HUDEP-2 (cell line): ENCODE measurements around the gene ZNF148.
A peak's percentile ranks its signal among the peaks of the same experiment; 100 is the strongest.
"Not testable (repeated sequence)": the region's sequence is repeated elsewhere in the genome, so short reads cannot be mapped to it uniquely, and the experiment has no call there.

Experiments
- DNase-seq, 76 experiments: peaks; one replicate each; lab custom pipeline; 2025; ENCODE audit not compliant: unreplicated experiment in 76 of 76; lab: John Stamatoyannopoulos, UW

The ZNF148 gene

DNA sequence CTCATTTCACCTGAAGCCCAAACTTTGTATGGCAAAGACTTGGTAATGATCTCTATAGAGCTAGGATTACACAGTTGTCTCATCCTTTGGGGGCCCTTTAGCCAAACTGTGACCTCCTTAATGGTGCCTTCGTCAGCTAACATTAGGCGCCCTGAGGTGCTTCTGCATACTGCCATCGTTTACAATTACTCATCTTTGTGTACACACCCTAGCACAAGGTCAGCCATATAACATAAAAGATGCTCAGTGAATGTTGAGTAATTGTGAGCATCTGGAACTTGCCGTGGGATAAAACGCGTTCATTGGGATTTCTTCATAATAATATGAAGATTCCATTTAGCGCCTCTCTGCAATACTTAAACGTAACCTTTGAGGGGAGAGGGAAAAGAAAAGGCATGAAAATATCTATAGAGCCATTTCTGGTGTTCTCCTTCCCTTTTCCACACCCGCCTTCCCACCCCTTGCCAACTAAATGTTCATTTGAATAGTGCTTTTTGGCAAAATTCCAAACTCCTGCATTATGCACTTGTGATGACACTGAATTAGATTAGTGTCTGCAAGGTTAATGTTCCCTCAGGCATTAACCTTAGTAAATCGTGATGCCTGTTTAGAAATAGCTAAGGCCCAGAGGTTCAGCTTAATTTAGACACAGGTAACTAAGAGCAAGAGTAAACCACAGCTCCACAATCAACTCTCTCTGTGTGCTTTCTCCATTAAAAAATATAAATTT, 990 bp upstream of the ZNF148 start:
- DNase-seq = peak in 7 of 76 experiments; percentile 9 to 33 (median 16)

DNA sequence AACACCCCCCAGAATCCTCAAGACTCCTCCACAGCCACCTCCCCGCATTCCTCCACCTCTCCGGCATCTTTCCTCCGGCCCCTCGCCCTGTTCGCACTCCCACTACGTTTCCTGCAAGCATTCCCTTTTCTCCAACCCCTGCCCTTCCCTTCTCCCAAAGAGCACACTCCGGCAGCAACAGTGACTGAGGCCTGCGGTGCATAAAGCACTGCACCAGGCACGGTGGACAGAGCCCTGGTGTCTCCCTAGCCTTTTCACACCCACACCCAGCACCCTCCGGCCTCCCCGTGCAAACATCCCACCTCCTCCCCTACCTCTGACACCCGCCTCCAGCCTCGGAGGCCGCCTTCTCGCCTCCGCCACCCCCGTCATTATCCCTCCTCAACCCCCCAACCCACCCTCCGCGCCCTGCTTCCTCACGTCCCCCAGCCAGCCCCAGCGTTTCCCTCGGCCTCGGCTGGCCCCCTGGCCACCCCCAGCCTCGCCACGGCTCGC, 577 bp downstream of the ZNF148 start:
- peak in 14 of 76 experiments; percentile 4 to 43 (median 20) for DNase-seq

DNA sequence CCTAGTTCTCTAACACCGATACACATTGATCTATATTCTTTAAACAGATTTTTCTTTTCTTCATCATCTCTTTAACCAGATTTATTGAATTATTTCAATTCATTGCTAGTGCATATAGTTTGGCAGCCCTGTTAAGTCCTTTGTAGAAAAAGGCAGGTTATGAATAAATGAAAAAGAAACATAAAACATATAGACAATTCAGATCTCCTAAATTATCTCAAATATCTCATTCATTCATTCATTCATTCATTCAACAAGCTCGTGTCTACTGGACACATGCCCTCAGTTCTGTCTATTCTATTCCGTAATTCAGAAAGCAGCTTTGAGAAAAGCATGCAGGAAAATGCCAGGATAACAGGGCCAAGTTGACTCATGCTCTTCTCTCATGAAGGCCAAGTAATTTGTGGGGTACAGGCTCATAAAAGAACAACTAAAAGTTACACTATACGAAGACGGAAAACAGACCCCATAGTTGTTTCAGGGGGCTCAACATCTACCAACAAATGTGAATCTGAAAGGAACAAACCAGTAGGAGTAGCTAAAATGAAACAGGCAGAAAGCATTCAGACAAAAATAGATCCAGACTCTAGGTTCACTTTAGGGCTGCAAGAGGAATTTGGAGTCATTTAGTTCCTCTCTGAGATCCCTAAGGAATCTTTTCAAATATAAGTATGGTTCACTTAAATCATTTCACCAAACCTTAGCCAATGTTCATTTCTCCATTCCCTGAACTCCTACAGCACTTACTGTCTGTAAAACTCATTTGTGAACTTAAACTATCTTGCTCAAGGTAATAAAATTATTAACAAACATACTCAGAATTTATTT, 7.5 kb downstream of the ZNF148 start:
- DNase-seq = no peak

DNA sequence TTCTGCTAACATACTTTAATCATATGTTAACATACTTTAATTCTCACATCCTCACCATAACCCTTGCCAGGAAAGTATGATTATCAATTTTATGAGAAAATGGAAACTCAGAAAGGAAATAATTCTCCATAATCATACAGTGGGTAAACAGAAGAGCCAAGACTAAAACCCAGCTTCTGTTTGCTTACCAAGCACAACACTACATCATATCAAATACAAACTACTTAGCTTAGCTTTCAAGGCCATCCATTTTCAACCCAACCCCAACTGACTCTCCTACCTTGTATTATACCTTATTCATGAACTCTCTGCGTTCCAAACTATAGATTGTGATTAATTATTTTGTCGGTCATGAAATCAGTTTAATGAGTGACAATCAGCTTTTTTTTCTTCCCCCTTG, 9.0 kb downstream of the ZNF148 start:
- no peak for DNase-seq

DNA sequence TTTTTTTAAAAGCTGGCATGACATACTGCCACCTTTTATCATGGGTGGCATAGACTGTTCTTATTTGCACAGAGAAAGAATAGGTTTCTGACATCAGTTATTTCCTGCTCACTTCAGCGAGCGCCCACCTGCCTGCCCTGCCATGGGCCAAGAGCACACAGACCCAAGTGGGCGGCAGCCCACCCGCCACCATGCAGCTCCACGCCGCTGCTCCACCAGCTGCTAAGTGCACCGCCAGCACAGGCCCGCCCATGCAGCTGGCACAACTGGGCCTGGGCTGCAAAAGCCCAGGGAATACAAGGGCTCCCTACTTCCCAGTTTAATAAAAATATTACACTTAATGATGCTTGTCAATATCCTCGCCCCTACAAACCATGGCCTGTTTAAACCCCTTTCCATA, 15.4 kb downstream of the ZNF148 start:
- no peak for DNase-seq

DNA sequence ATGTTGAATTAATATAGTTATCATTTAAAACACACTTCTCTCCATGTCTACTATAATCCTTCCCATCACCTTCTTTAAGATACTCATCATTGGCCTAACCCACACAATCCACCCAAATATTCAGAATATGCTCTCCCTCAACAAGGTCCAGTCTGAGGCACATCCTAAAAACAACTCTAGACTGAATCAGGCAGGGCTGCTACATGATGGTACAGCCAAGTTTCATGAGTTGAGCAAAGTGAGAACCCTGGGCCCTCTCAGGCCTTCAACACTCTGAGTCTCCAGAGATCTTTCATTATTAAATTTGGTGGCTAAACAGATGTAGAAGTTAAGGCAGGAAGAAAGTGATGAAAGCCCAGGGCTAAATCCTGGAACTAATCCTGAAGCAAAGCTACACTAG, 16.2 kb downstream of the ZNF148 start:
- DNase-seq = no peak

DNA sequence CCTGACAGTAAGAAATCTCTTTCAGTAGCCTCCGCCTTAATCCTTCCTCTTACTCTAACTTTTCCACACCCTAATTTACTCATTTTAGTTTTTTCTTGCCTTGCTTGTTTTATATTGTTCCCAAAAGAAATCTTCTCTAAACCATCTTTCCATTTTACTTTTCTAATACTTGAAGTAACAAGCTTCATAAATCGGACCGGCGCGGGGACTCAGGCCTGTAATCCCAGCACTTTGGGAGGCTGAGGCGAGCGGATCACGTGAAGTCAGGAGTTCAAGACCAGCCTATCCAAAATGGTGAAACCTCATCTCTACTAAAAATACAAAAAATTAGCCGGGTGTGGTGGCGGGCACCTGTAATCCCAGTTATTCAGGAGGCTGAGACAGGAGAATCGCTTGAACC, 17.3 kb downstream of the ZNF148 start:
- DNase-seq = no peak

DNA sequence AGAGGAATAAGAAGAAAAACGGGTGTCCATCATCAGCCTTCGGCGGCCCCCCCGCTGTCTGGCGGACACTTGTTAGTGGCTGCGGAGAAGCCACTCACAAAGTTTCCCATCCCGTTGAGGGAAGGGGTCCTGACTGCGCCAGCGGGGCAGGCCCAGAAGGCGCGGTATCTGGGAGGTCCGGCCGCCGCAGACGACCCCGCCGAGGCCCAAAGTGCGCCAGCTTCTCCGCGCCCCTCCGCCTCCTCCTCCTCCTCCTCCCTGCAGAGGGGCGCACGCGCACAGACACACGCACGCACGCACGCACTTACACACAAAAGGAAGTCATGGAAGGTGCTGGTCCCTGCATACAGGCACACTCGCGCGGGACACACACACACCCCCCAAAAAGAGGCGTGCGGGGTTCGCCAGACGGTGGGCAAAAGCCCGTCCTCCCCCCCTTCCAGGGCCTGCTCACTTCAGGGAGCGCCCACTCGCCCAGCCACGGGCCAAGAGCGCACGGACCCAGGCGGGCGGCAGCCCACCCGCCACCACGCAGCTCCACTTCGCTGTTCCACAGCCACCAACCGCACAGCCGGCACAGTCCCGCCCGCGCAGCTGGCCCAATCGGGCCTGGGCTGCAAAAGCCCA, 18.0 kb downstream of the ZNF148 start:
- peak in 7 of 76 experiments; percentile 3 to 16 (median 8) for DNase-seq

DNA sequence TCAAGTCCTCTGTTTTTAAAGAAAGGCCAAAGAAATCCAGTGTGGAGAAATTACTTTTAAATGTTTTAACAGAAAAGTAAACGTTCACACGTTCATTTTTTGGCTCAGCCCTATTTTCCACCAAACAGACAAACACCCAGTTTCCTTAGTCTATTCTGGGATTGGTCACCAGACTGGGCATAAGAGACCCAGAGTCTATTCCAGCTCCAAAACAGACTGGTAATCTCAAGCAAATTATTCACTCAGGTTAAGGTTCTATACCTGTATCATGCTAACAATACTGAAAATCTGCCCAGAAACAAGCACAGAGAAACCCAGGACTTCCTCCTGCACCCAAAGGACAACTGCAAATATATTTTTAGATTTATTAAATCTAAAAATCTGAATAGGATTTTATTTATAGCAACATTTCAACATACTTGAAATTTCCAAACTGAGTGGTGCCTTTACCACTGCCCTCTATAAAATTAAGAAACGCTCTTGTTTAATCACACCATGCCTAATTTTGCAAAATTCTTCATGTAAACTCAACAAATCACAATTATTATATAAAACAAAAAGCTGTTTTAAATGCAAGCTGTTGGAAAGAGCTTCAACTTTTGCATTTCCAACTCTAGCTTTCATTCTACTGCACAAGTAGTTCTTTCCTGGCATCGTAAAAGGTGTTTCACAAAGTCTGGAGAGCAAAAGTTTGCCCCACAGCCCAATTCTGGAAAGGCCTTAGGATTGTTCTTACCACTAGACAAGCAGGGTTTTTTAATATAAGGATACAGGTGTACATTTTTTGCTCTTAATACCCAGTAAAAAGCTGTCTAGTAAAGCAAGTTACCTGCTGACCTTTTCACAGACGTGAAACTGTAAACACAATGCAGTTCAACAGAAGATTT, 18.7 kb downstream of the ZNF148 start:
- no peak for DNase-seq

DNA sequence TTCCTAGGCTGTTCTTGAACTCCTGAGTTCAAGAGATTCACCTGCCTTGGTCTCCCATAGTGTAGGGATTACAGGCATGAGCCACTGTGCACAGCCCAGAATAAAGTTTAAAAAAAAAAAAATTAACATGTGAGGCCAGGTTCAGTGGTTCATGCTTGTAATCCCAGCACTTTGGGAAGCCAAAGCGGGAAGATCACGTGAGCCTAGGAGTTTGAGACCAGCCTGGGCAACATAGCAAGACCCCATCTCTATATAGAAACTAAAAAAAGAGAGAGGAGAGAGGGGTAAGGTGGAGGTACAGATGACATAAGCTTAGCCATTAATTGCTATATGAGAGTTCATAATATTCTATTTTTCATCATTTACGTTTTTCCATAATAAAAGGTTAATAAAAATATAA, 21.5 kb downstream of the ZNF148 start:
- no peak for DNase-seq

DNA sequence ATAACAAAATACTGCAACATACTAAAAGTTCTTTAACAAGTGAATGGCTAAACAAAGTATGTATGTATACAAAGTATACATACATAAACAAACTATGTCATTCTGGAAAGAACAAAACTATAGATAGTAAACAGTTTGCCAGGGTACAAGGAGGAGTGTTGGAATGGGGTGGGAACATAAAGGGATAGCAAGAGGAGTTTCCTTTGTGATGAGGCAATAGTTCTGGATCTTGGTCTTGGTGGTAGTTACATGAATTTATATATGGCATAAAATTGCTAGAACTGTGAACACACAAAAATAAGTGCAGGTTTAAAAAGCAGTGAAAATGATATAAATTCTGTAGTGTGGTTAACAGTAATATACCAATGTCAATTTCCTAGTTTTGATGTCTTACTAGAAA, 22.0 kb downstream of the ZNF148 start:
- DNase-seq = no peak

DNA sequence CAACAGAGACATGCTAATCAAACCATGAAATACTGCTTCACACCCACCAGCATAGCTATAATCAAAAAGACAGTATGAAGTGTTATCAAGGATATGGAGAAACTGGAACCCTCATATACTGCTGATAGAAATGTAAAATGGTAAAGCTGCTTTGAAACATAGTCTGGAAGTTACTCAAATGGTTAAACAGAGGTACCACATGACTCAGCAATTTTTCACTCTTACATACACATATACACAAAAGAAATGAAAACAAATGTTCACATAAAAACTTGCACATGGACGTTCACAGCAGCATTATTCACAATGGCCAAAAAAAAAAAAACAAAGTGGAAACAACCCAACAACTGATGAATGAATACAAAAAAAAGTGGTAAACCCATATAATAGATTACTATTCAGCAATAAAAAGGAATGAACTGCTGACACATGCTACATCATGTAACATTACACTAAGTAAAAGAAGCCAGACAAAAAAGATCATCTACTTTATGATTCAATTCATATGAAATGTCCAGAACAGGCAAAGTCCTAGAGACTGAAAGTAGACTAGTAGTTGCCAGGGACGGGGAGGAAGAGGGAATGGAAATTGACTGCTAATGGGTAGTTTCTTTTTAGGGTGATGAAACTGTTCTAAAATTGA, 23.2 kb downstream of the ZNF148 start:
- DNase-seq = no peak

DNA sequence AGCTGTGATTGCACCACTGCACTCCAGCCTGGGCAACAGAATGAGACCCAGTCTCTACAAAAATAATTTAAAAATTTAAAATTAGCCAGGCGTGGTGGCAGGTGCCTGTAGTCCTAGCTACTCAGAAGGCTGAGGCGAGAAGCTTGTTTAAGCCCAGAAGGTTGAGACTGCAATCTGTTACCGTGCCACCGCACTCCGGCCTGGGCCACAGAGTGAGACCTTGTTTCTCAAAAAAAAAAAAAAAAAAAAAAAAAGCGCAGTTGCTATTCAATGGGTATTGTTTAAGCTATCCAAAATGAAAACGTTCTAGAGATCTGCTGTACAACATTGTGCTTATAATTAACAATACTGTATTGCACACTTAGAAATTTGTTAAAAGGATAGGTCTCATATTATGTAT, 24.0 kb downstream of the ZNF148 start:
- no peak for DNase-seq

DNA sequence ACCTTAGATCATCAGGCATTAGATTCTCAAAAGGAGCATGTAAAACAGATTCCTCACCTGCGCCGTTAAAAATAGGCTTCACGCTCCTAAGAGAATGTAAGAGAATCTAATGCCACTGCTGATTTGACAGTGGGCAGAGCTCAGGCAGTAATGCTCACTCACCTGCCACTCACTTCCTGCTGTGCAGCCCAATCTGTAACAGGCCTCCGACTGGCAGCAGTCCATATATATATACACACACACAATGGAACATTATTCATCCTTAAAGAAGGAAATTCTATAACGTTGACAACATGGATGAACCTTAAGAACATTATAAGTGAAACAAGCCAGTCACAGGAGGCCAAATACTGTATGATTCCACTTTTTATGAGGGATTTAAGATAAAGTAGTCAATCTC, 24.5 kb downstream of the ZNF148 start:
- DNase-seq = no peak

DNA sequence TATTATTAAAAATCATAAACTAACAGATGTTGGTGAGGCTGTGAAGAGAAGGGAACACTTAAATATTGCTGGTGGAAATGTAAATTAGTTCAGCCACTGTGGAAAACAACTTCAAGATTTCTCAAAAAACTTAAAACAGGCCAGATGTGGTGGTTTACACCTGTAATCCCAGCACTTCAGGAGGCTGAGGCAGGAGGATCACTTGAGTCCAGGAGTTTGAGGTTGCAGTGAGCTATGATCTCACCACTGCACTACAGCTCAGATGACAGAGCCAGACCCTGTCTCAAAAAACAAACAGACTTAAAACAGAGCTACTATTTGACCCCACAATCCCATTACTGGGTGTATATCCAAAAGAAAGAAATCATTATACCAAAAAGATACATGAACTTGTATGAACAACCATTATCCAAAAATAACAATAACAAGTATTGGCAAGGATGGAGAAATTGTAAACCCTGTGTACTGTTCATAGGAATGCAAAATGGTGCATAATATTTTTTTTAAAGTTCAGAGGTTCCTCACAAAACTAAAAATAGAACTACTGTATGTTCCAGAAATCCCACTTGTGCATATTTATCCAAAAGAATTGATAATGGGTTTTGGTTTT, 25.5 kb downstream of the ZNF148 start:
- no peak for DNase-seq

DNA sequence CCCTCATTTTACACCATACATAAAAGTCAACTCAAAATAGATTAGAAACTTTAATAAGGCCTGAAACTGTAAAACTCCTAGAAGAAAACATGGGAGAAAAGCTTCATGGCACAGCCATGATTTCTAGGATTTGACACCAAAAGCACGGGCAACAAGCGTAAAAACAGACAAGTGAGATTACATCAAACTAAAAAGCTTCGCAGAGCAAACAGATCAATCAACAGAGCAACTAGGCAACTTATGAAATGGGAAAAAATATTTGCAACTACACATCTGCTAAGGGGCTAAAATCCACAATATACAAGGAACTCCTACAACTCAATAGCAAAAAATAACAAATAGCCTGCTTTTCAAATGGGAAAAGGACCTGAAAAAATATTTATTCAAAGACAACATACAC, 26.1 kb downstream of the ZNF148 start:
- no peak for DNase-seq

DNA sequence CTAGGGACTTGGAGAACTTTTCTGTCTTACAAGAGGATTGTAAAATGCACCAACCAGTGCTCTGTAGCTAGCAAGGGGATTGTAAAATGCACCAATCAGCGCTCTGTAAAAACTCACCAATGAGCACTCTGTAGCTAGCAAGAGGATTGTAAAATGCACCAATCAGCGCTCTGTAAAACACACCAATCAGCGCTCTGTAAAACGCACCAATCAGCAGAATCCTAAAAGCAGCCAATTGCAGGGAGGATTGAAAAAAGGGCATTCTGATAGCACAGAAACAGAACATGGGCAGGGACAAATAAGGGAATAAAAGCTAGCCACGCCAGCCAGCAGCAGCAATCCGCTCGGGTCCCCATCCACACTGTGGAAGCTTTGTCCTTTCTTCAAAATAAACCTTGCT, 31.8 kb downstream of the ZNF148 start:
- not testable (repeated sequence) for DNase-seq

DNA sequence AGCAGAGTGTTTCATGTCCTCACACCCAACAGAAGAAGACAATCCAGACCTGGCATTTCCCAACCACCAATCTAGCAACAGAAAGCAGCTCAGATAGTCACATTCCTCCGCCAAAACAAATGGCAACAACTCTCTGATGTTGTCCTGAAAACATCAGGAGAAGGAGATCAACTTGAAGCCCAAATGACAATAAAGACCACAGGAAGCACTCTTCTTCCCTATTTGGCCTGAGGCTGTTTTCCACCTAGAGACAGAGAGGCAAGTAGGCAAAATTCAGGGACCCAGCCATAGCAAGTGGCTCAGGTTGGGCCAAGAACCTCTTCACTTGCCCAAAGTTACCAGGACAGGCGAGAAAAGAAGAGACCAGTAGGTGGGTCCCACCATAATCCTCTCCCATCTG, 35.0 kb downstream of the ZNF148 start:
- DNase-seq = no peak

DNA sequence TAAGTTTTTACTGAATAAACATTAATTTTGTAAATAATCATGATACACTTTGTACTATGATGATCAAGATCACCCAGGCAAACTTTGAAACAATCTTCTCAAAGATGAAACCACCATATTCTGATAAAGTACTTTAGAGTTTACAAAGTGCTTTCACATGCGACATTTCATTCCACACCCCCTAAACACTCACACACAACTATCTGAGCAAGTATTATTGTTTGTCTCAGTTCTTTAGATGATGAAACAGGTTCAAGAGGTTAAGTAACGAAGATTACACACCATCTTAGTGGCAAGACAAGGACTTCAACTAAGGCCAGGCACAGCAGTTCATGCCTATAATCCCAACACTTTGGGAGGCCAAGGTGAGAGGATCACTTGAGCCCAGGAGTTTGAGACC, 37.6 kb downstream of the ZNF148 start:
- no peak for DNase-seq
